H9 (cell line): ENCODE results near the gene SHROOM1. TPM values are rescaled to one million over a fixed set of nuclear protein-coding genes. Genes with fewer than 3 reads are reported as not detected.

Experiments used
- DNase-seq: peaks from one replicate; pipeline ENCODE4 v3.0.0-alpha.2; 2017
- H2AFZ ChIP-seq: one replicate; pipeline ENCODE4 v1.6.1; 2013; ENCODE audit warnings: mild to moderate bottlenecking, low read length, control low read depth, moderate library complexity
- H2AK5ac ChIP-seq: 2 replicates; pipeline ENCODE4 v1.6.1; 2013; ENCODE audit warnings: low read length, control low read depth, mixed read lengths; ENCODE audit not compliant: insufficient read length
- H2BK120ac ChIP-seq: one replicate; pipeline ENCODE4 v1.6.1; 2013; ENCODE audit warnings: low read depth, mild to moderate bottlenecking, low read length, control low read depth, inconsistent platforms; ENCODE audit not compliant: poor library complexity, severe bottlenecking
- H2BK12ac ChIP-seq: 2 replicates; pipeline ENCODE4 v1.6.1; 2013; ENCODE audit warnings: low read length, control low read depth, mixed read lengths, low read depth; ENCODE audit not compliant: insufficient read length
- H2BK15ac ChIP-seq: 2 replicates; pipeline ENCODE4 v1.6.1; 2013; ENCODE audit warnings: low read depth, low read length, control low read depth
- H2BK20ac ChIP-seq: one replicate; pipeline ENCODE4 v1.6.1; 2013; ENCODE audit warnings: low read depth, mild to moderate bottlenecking, low read length, control low read depth, inconsistent platforms; ENCODE audit not compliant: poor library complexity, severe bottlenecking
- H2BK5ac ChIP-seq: 2 replicates; pipeline ENCODE4 v1.6.1; 2013; ENCODE audit warnings: low read length, control low read depth, mixed read lengths; ENCODE audit not compliant: insufficient read length
- H3K14ac ChIP-seq: 2 replicates; pipeline ENCODE4 v1.6.1; 2013; ENCODE audit warnings: low read length, control low read depth; ENCODE audit not compliant: insufficient read depth
- H3K18ac ChIP-seq: 2 replicates; pipeline ENCODE4 v1.6.1; 2013; ENCODE audit warnings: low read depth, mild to moderate bottlenecking, mixed read lengths, low read length, control low read depth; ENCODE audit not compliant: insufficient read length
- H3K23ac ChIP-seq: 2 replicates; pipeline ENCODE4 v1.6.1; 2013; ENCODE audit warnings: low read length, control low read depth, mixed read lengths, low read depth; ENCODE audit not compliant: insufficient read length
- H3K23me2 ChIP-seq: 2 replicates; pipeline ENCODE4 v1.6.1; 2013; ENCODE audit warnings: low read depth, mild to moderate bottlenecking, mixed read lengths, low read length, control low read depth; ENCODE audit not compliant: insufficient read length, poor library complexity, severe bottlenecking
- H3K27ac ChIP-seq: 2 replicates; pipeline ENCODE4 v1.5.1; 2013; ENCODE audit warnings: low read length, control low read depth, mixed read lengths, low read depth; ENCODE audit not compliant: insufficient read length
- H3K27me3 ChIP-seq: 2 replicates; pipeline ENCODE4 v1.6.1; 2013; ENCODE audit warnings: low read length, control low read depth, inconsistent platforms; ENCODE audit not compliant: insufficient read depth
- H3K4ac ChIP-seq: 2 replicates; pipeline ENCODE4 v1.6.1; 2013; ENCODE audit warnings: low read depth, mild to moderate bottlenecking, control low read depth, inconsistent platforms, low read length, moderate library complexity
- H3K4me1 ChIP-seq: 2 replicates; pipeline ENCODE4 v1.6.1; 2013; ENCODE audit warnings: low read length, control low read depth, inconsistent platforms; ENCODE audit not compliant: insufficient read depth
- H3K4me2 ChIP-seq: 2 replicates; pipeline ENCODE4 v1.6.1; 2013; ENCODE audit warnings: low read length, control low read depth, mixed read lengths; ENCODE audit not compliant: insufficient read length, insufficient read depth
- H3K56ac ChIP-seq: 2 replicates; pipeline ENCODE4 v1.6.1; 2013; ENCODE audit warnings: low read depth, mild to moderate bottlenecking, mixed read lengths, low read length, control low read depth; ENCODE audit not compliant: insufficient read length
- H3K79me1 ChIP-seq: 2 replicates; pipeline ENCODE4 v1.6.1; 2013; ENCODE audit warnings: low read depth, mild to moderate bottlenecking, moderate library complexity, low read length, control low read depth, inconsistent platforms; ENCODE audit not compliant: insufficient read depth, poor library complexity, severe bottlenecking
- H3K79me2 ChIP-seq: 2 replicates; pipeline ENCODE4 v1.6.1; 2013; ENCODE audit warnings: low read length, control low read depth, inconsistent platforms; ENCODE audit not compliant: insufficient read depth
- H3K9ac ChIP-seq: 2 replicates; pipeline ENCODE4 v1.6.1; 2013; ENCODE audit warnings: low read length, control low read depth, mixed read lengths; ENCODE audit not compliant: insufficient read length; ENCODE audit errors: extremely low read depth
- H3K9me3 ChIP-seq: one replicate; pipeline ENCODE4 v1.6.1; 2013; ENCODE audit warnings: low read depth, low read length, inconsistent platforms; ENCODE audit not compliant: control insufficient read depth
- H3T11ph ChIP-seq: one replicate; pipeline ENCODE4 v1.6.1; 2013; ENCODE audit warnings: mild to moderate bottlenecking, low read length, control low read depth, inconsistent platforms
- H4K20me1 ChIP-seq: one replicate; pipeline ENCODE4 v1.6.1; 2013; ENCODE audit not compliant: control insufficient read depth, insufficient read length, insufficient read depth
- H4K5ac ChIP-seq: 2 replicates; pipeline ENCODE4 v1.6.1; 2013; ENCODE audit warnings: low read depth, mild to moderate bottlenecking, mixed read lengths, low read length, control low read depth; ENCODE audit not compliant: insufficient read length
- H4K8ac ChIP-seq: replicated peaks from 2 replicates; pipeline ENCODE4 v1.6.1; 2013; ENCODE audit warnings: low read length, control low read depth, mixed read lengths, low read depth; ENCODE audit not compliant: insufficient read length
- H4K91ac ChIP-seq: 2 replicates; pipeline ENCODE4 v1.6.1; 2013; ENCODE audit warnings: low read depth, mild to moderate bottlenecking, moderate library complexity, mixed read lengths, low read length, control low read depth; ENCODE audit not compliant: insufficient read length
- H3K27ac Mint-ChIP-seq, 3 experiments: 2 replicates in 2 of 3; 3 replicates in 1 of 3; pipeline ENCODE4 v1.8.0; 2020 to 2021; ENCODE audit warnings: mixed read lengths in 3 of 3, mild to moderate bottlenecking in 1 of 3, moderate library complexity in 1 of 3
- H3K27me3 Mint-ChIP-seq: 2 replicates; pipeline ENCODE4 v1.8.0; 2021; ENCODE audit warnings: low read depth, mild to moderate bottlenecking, moderate library complexity, mixed read lengths
- H3K36me3 Mint-ChIP-seq, 3 experiments: 2 replicates in 2 of 3; 3 replicates in 1 of 3; pipeline ENCODE4 v1.8.0; 2020 to 2021; ENCODE audit warnings: low read depth in 3 of 3, mixed read lengths in 3 of 3; ENCODE audit not compliant: insufficient read depth in 1 of 3
- H3K4me1 Mint-ChIP-seq, 2 experiments: 2 replicates each; pipeline ENCODE4 v1.8.0; 2020; ENCODE audit warnings: mixed read lengths in 2 of 2
- H3K4me3 Mint-ChIP-seq, 2 experiments: 2 replicates in 1 of 2; 3 replicates in 1 of 2; pipeline ENCODE4 v1.8.0; 2020 to 2021; ENCODE audit warnings: mild to moderate bottlenecking in 2 of 2, mixed read lengths in 2 of 2, moderate library complexity in 1 of 2
- H3K9me3 Mint-ChIP-seq, 2 experiments: 2 replicates in 1 of 2; 3 replicates in 1 of 2; pipeline ENCODE4 v1.8.0; 2020; ENCODE audit warnings: mild to moderate bottlenecking in 2 of 2, mixed read lengths in 2 of 2, moderate library complexity in 1 of 2
- CTCF ChIP-seq: fragments of 200-600 bp; sonication (generic); conservative IDR thresholded peaks from 3 replicates; pipeline ENCODE4 v1.8.0; 2021; ENCODE audit warnings: antibody characterized with exemption, mild to moderate bottlenecking
- WGBS: extraction: QIAGEN DNeasy Blood & Tissue Kit; methylation state at CpG from one replicate; pipeline ENCODE4 v1.1.7; 2013; ENCODE audit warnings: missing lambda C conversion rate, low lambda C conversion rate, mixed read lengths; ENCODE audit not compliant: insufficient read length; ENCODE audit errors: extremely low coverage; 5-methylcytosine and 5-hydroxymethylcytosine counted together
- total RNA-seq: library from RNA; stranded (reverse); gene quantifications from 2 replicates; pipeline ENCODE4 v1.2.1, GENCODE V29; 2021

Gene SHROOM1
- total RNA-seq, 1 experiment from 2014 or later, result 7.0 TPM

GRCh38 chr5:132773114-132773513 lies 57.3 kb downstream of the SHROOM1 start:
- no peak overlapping the region for H4K8ac ChIP-seq
- no peak overlapping the region for H3K4ac ChIP-seq
- H3K79me1 ChIP-seq, result peaks cover 2% of the 10 kb centered on the region
- no peak overlapping the region for H2BK20ac ChIP-seq
- H3K56ac ChIP-seq, result no peak overlapping the region
- no peak overlapping the region for H2AFZ ChIP-seq
- no peak for DNase-seq
- no peak overlapping the region for H2BK12ac ChIP-seq
- no peak overlapping the region for H3K18ac ChIP-seq
- Mint-ChIP-seq H3K27me3 (peaks cover 48% of the 10 kb centered on the region), H3K27ac (no peak overlapping the region; a peak in 1 of 7 replicates), H3K4me3 (no peak overlapping the region), H3K9me3 (no peaks in the 10 kb centered on the region; a peak in 1 of 5 replicates), H3K36me3 (no peaks in the 10 kb centered on the region), H3K4me1 (peaks cover 29 to 36% of the 10 kb centered on the region in 2 experiments)
- H3K4me2 ChIP-seq, result no peak overlapping the region
- no peak for TF ChIP-seq CTCF
- no peak overlapping the region for H2BK120ac ChIP-seq
- peaks cover 10% of the 10 kb centered on the region; the same call in 1 of the 2 replicates for H3K4me1 ChIP-seq
- no CpG with 5 or more reads among the region's 5 CpGs for WGBS
- H3K27me3 ChIP-seq, result peaks cover 7% of the 10 kb centered on the region; the same call in 1 of the 2 replicates
- no peak overlapping the region for H4K91ac ChIP-seq
- H2AK5ac ChIP-seq, result no peak overlapping the region
- H3K23me2 ChIP-seq, result peaks cover 13% of the 10 kb centered on the region
- H2BK15ac ChIP-seq, result no peak overlapping the region
- H3K79me2 ChIP-seq, result peaks cover 2% of the 10 kb centered on the region; the same call in 1 of the 2 replicates
- H3K27ac ChIP-seq, result no peak overlapping the region
- no peaks in the 10 kb centered on the region for H4K20me1 ChIP-seq
- no peaks in the 10 kb centered on the region for H3K9me3 ChIP-seq
- H3T11ph ChIP-seq, result no peak overlapping the region
- no peak overlapping the region for H3K9ac ChIP-seq
- no peak overlapping the region for H4K5ac ChIP-seq
- H2BK5ac ChIP-seq, result no peak overlapping the region
- H3K14ac ChIP-seq, result no peak overlapping the region
- no peak overlapping the region for H3K23ac ChIP-seq
